ENCODE measurements around the gene TNS4. TPM values are rescaled to one million over a fixed set of nuclear protein-coding genes. Genes with fewer than 3 reads are reported as not detected.

TNS4 gene
- total and polyA plus RNA-seq, 9 of the 15 experiments (the other 6 are each of a cell fraction or from before 2014, with no cell fraction given): 0.04 to 0.73 (median 0.24) TPM; not detected in 1

GRCh38 chr17:40448639-40449261 lies 52.7 kb downstream of the TNS4 start:
- in situ Hi-C loops (cut with MboI) (no loop called here), intact Hi-C loops (cut with micrococcal nuclease) (no loop called here)
- 38% methylated on average over 7 of the region's 7 CpGs for WGBS (ENCODE audit: insufficient coverage, low coverage, missing lambda C conversion rate)
- no peaks in the 10 kb centered on the region for H3K9me3 ChIP-seq (replicated peaks; ENCODE audit: control insufficient read depth, insufficient read depth, low read depth, low read length)
- H3K9me1 ChIP-seq (ENCODE audit: control insufficient read depth, insufficient read depth, low read length): no peaks in the 10 kb centered on the region
- POLR2A ChIA-PET: interaction anchor here (0.6 to 2.3 kb wide), 4 partner anchors 10 to 1229 kb away, joined by 3 to 6 read pairs (median 4); no protein-coding TSS in a partner anchor
- no peaks in the 10 kb centered on the region for H3K27me3 ChIP-seq (ENCODE audit: control insufficient read depth in 2 of 2, insufficient read depth in 2 of 2, low read length in 2 of 2)
- no peak overlapping the region for H3K4me2 ChIP-seq (ENCODE audit: insufficient read depth, low read length)
- FAIRE-seq: no peak
- BruUV-seq (replicated peaks): no TSS peak
- no peak overlapping the region for H2AFZ ChIP-seq (ENCODE audit: low read depth, low read length)
- DNase-seq (ENCODE audit: extremely low read depth in 1 of 4, low spot score in 3 of 4): no peak
- ATAC-seq: no peak
- no peak overlapping the region for H3K9ac ChIP-seq (ENCODE audit: insufficient read depth in 1 of 2, low read depth in 2 of 2, low read length in 2 of 2)
- peaks cover 27% of the 10 kb centered on the region for H3K79me2 ChIP-seq (ENCODE audit: control insufficient read depth, insufficient read depth, low read length)
- peaks cover 22 to 27% of the 10 kb centered on the region in 2 experiments for H3K4me1 ChIP-seq (replicated peaks in 1 of 2; ENCODE audit: control insufficient read depth in 2 of 2, insufficient read depth in 2 of 2, low read length in 2 of 2)
- no peak overlapping the region for H3K4me3 ChIP-seq
- H4K20me1 ChIP-seq (replicated peaks; ENCODE audit: control insufficient read depth, insufficient read depth, low read length): no peaks in the 10 kb centered on the region
- H3K36me3 ChIP-seq (ENCODE audit: control insufficient read depth, insufficient read depth, low read length): peaks cover 14% of the 10 kb centered on the region; the same call in 2 of the 3 replicates
- CTCF ChIA-PET (ENCODE audit: low intra/inter-chr PET ratio): interaction anchor here (0.7 to 1.7 kb wide), 2 partner anchors 50 to 111 kb away, joined by 3 to 5 read pairs; no protein-coding TSS in a partner anchor
- H3K27ac ChIP-seq (ENCODE audit: extremely low read depth, low read depth, low read length): no peak overlapping the region
- no peak for TF ChIP-seq POLR3A (IDR thresholded peaks at IDR 0.05; ENCODE audit: borderline replicate concordance, extremely low read depth, insufficient read depth, insufficient read length)
- peak in 1 of 3 experiments; percentile 87; a peak in 1 of 6 replicates for TF ChIP-seq ZBTB11 (CRISPR knock-in tag; IDR thresholded peaks at IDR 0.05)
- TF ChIP-seq ZNF512 (tag; IDR thresholded peaks at IDR 0.05): no peak
- no peak for TF ChIP-seq ZNF140 (CRISPR knock-in tag; IDR thresholded peaks at IDR 0.05)
- 0 out of 2 replicates have a peak, but pooled peaks have one; percentile 2 for TF ChIP-seq USF2 (CRISPR knock-in tag; IDR thresholded peaks at IDR 0.05)

Data from K562 (cell line).